ENCODE measurements around the gene RBM28.
"Not testable (repeated sequence)": the region's sequence is repeated elsewhere in the genome, so short reads cannot be mapped to it uniquely, and the experiment has no call there.

RBM28 gene

DNA sequence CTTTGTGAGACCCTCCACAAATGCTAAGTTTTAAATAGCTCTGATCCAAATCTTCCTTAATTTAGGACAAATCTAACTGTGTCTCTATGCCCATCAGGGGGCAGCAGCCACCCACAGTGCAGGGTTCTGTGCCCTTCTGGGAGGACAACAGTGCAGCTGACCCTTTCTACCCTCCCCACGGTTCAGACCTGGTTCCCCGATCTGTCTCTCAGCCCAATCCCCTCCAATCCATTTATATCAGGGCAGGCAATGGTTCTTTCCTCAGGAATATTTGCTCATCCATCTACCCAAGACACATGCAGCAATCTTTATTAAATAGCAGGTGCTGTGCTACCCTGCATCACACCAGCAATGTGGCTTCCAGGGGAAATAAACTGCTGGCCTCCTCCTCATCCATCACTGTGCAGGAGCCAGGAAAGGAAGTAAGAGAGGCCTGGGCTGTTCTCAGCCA lies 4.0 kb upstream of the RBM28 start:
- peak; percentile 76 for DNase-seq

DNA sequence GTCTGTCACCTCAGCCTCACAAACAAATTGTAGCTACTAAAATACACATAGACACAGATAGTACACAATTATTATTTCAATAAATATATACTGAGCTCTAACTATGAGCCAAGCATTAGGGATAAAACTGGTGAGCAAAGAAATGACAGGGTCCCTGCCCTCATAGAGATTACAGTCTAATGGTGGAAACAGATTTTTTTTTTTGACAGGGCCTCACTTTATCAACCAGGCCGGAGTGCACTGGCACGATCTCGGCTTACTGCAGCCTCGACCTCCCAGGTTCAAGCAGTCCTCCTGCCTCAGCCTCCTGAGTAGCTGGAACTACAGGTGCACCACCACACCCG lies 695 bp upstream of the RBM28 start:
- DNase-seq = no peak

DNA sequence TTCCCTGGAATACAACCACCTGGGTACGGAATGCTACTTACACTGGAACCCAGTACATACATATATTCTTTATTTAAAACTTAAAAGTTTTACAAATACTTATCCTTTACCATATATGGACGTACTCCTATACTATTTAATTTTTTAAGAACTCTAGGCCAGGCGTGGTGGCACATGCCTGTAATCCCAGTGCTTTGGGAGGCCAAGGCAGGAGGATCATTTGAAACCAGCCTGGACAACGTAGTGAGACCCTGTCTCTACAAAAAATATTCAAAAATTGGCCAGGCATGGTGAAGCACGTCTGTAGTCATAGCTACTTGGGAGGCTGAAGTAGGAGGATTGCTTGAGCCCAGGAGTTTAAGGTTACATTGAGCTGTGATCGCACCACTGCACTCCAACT lies 2.0 kb downstream of the RBM28 start:
- DNase-seq = no peak

DNA sequence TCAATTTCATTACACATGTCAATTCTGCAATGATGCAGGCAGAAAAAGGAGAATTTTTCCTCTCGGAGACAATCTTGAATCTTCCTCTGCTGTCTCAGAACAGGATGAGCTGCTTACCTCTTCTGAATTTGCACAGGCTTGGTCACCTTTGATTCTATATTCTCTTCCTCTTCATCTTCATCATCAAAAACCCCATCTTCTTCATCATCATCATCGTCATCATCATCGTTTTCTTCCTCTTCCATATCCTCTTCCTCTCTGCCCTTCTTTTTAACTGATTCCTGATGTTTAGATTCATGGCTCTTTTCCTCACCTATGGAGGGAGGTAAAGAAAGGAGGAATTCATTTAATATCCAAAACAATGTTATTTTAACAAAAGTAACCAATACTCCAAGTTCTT lies 8.0 kb downstream of the RBM28 start:
- DNase-seq = no peak

DNA sequence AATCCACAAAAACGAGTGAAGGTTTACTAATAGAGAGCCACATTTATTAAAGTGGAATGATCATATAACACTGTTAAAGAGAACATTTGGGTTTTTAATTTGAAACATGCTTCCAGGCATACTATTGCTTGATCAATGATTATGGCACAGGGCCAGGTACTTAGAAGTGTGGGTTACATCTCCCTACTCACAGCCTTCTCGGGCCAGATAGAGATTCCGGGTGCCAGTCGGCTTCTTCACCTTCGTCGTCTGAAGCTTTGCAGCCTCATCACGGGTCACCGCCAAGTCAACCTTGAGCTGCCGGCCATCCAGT lies 19.4 kb downstream of the RBM28 start:
- DNase-seq = no peak

DNA sequence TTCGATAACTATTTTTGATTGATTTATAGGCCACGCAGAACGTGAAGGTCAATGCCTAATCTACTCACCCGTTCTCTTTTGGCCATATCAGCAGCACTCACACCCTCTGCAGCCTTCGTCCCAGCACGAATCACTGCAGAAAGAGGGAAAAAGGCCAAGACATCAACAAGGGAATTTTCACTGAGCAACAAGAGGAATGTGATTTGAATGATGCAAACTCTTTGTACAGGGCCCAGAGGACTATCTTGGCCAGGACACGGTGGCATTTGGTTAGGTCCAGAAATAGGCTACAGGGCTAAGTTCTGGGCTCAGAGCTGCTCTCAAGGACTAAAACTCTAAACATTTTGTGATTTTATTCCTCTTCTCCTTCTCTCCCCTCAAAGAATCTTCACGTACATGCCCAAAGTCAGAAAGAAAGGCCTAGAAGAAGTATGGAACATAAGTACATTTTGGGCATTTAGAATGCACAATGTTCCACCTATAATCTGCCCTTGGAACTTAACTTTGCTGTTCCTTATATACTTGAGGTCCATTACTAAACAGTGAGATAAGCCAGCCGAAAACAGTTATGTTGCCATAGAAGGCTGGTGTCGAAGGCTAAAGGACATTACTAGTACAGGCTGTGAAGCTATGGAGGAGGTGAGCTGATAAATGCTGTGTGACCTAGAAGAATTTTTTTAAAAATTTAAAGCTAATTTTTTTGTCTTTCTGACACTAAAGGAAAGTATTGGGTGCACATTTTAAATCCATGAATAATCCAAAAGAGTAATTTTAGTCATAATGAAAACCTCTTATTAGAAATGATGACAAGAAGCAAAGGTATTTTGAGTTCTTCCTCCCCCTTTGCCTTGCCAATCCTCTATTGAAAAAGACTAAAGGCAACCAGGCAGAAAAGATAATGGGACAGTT lies 20.0 kb downstream of the RBM28 start:
- DNase-seq = no peak

DNA sequence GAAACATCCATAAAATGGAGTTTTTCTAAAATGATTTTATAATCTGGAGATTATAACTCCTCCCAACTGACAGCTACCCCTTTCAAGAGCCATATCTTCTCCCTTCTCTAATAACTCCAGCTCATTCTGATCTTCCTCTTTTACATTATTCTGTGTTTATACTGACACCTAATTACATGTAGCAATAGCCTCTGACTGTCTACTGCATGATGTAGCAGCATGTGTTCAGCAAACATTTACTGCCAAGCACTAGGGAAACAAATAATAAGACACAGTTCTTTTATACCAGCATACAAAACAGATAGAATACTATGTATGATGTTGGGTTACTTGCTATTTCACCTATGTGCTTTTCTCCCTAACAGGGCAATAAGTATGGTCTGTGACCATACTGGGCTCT lies 20.7 kb downstream of the RBM28 start:
- DNase-seq = no peak

DNA sequence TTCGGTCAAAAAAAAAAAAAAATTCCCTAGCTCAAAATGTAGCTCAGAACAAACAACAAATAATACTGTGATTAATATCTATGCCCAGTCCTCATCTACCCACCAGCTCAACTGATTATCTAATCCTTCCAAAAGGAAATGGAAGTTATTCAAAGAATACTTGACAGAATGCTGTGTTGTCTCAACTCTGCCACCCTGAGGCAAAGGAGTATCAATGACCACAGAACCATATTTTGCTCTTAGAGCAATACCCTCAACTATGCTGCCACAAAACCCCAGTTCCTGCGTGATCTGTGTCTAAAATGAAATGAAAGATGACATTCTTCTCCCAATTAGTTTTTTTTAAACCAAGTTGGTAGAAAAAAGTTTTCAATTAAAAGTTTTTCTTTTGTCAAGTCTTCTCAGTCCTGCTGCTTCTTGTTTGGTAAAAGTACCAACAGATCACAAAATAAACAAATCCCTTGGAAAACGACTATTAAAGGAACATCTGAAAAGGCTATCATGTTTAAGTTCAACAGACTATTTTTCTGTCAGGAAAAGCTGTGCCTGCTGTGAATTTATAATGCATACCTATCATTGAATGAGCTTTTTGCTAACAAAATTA lies 21.6 kb downstream of the RBM28 start:
- DNase-seq = peak; percentile 47

DNA sequence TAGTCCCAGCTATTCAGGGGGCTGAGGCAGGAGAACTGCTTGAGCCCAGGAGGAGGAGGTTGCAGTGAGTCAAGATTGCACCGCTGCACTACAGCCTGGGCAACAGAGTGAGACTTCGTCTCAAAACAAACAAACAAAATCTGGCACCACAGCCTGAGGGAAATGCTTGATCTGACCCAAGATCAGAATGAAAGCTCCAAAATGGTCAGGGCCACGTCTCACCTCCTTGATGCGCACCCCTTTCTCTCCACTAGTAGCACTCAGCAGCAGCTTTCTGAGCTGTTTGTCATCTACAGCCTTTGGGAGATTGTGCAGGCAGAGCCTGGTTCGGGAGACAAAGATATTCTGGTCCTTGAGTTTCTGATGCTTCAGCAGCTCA lies 22.7 kb downstream of the RBM28 start:
- DNase-seq = no peak

DNA sequence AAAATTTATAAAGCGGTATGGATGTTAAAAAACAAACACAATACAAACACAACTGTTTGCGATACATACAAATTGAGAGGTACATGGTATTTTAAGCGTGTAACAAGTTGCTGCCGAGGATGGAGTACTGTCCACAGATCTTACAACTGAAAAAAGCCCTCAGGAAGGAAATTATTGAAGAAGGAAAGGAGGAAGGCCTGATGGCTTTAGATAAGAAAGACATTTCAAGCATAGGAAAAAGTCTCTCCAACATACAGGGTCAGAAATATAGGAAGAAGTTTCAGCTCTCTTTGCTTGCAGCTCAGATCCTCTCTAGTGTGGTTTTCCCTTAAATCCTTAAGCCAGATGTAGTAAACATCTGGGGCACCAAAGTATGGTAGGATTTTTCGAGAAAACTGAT lies 25.0 kb downstream of the RBM28 start:
- no peak for DNase-seq

DNA sequence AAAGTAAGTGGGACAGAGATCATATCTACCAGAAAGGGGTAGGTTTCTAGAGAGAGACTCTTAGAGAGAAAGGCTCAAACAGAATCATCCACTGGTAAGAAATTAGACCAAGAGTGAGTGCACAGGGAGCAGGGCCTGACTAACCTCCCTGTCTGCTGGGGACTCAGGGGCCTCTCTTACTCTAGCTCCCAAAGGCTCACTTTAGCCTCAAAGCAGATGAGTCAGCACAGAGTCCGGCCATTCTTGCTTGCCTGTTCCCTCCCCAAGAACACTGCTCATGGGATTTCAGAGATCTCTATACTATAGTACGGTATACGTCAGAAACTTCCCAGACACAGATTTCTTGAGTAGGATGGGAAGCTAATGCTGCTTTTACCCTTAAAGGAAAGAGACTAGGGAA lies 32.7 kb downstream of the RBM28 start:
- no peak for DNase-seq

DNA sequence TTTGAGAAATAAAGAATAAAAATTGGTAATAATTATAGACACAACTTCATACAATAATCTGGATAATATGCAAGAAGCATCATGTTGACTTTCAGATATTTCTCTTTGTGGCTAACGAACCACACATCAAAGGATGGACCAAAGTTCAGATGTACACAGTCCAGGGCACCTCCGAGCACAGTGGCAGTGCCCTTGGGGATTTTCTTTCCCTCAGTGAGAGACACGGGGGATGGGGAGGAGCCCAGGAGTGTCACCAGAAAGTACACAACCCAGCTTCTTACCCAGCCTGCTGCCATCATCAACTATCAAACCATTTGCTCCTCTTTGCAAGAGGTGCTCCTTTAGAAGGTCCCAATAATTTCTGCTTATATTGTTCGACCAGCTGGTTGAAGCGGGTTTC lies 33.2 kb downstream of the RBM28 start:
- DNase-seq = no peak

DNA sequence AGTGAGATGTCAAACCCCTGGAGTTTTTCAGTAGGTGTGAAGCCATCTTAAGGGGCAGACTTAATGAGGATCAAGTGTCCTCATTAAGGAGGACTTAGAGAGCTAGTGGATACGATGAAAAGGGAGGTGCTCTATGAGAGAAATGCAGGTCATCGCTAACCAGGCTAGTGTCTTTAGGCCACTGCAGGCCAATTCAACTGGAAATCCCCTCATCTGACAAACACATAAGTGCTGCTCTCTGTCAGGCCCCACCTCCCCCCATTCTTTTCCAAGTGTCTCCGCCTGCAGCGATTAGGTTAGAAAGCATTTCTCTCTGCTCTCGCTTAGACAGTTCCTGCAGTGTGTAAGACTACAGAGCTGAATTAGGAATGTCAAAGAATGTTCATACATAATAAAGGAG lies 33.7 kb downstream of the RBM28 start:
- DNase-seq = no peak

DNA sequence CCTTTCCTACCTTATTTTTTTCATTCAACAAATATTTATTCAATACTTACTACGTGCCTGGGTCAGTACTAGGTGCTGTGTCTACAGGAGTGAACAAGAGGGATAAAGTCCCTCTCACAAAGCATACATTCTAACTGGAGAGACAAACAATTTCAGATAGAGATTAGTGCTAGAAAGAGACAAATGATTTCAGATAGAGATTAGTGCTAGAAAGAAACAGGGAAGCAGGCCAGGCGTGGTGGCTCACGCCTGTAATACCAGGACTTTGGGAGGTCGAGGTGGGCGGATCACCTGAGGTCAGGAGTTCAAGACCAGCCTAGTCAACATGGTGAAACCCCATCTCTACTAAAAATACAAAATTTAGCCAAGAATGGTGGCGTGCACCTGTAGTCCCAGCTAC lies 34.6 kb downstream of the RBM28 start:
- no peak for DNase-seq

DNA sequence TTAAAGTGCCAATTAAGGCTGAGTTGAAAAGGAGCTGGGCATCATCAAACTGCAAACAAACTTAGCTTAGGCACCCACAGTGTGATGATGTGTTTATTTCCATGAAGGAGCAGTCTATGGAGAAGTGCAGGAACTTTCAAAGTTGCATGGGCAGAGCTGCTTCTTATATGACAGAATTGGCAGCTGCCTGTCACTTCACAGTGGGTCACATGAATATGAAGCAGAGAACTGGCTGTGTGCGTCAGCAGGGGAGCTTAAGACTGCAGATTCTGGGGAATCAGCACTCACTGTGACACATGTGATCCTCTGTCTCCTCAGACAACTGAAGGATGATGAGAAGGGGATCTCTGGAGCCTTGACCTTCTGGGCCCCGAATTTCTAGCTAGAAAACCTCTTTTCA lies 36.6 kb downstream of the RBM28 start:
- peak; percentile 53 for DNase-seq

DNA sequence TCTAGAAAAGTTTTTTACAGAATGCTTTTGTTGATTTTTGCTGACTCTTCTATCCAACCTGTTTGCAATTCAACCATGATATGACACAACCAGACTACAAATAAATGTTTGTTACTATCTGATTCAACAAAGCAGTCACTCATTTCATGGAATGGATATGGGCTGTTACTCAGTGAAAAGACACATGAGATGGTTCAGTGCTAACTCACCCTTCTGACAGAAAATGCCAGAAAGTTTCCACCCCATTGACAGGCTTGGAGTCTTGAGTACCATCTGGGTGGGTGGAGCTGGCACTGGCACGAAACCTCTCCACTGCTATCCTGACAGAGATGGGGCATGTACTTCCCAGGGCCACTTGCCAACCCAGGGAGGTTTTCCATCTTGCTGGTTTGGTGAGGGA lies 39.5 kb downstream of the RBM28 start:
- no peak for DNase-seq

DNA sequence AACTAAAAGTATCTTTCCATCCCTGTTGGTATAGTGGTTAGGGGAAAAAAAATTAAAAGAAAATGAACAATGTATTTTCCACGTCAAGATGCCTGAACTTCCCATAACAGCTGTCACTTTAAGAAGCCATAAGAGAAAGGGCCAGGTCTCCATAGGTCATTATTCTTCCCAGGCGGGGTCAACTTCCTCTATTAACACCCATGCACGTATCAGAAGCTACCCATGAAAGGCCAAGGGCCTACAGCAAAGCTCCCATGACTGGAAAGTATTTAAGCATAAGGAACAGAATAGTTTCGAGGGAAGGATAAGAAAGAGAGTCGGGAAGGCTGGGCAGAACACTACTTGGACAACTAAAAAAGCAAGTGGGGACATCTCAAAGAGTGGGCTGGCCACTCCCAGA lies 40.1 kb downstream of the RBM28 start:
- DNase-seq = peak; percentile 25

DNA sequence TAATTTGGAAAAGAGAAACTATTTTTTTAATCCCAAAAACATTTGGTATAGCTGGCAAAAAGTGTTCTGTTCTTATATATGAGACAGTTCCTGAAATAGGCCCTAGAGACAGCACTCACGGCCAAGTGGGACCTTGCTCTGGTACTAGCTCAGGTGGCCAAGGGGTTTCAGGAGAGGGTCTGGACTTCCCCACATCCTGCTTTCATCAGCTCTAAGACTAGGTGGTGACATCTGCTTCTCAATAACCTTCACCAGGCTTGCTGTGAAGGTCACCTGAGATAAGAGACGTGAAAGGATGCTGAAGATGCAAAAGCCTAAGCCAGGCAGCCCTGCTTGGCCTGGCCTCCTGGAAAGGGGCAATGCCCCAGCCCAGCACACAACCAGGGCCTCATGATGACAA lies 40.6 kb downstream of the RBM28 start:
- DNase-seq = no peak

DNA sequence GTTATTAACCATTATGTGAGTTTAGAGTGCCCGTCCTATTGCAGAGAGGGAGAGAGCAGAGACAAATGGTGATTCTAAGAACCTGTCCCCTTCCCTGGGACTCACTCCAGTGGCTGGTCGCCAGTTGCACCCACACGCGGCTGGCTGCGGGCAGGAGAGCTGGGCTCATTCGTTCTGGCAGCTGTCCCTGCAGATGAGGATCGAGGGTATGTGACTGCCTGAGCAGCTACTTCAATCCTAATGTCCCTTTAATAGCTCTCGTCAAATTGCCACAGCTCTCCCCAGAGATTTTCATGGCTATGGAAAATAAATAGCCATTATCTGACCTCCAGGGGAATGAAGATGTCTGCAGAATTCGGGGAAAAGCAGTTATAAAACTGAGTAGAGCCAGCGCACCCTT lies 41.6 kb downstream of the RBM28 start:
- no peak for DNase-seq

DNA sequence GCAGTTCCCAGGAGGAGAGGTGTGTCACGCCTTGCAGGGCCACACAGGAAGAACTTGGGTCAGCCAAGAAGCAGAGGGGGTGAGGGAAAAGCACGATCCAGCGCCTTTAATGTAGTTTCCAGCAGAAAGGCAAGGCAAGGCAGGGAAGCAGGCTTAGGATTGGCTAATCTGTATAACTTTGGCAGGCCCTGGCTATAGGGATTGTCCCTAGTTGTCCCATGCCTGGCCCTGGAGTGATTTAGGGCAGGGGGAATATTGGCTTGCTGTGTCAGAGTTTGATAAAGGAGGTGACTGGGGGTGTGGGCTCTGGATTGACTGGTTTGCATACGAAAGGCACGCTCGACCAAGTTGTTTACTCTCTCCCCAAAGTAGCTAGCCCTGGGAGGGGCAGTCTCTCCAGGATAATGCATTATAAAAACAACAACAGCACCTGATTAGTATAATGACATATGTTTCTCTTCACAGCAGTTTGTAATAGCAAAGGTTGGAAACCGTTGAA lies 44.5 kb downstream of the RBM28 start:
- DNase-seq = no peak

DNA sequence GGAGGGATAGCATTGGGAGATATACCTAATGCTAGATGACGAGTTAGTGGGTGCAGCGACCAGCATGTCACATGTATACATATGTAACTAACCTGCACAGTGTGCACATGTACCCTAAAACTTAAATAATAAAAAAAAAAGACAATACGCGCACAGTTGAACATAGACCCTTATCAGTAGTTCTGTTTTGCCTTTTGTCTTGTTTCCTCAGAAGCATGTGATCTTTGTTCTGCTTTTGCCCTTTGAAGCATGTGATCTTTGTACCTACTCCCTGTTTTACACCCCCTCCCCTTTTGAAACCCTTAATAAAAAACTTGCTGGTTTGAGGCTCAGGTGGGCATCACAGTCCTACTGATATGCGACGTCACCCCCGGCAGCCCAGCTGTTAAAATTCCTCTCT lies 45.7 kb downstream of the RBM28 start:
- not testable (repeated sequence) for DNase-seq

DNA sequence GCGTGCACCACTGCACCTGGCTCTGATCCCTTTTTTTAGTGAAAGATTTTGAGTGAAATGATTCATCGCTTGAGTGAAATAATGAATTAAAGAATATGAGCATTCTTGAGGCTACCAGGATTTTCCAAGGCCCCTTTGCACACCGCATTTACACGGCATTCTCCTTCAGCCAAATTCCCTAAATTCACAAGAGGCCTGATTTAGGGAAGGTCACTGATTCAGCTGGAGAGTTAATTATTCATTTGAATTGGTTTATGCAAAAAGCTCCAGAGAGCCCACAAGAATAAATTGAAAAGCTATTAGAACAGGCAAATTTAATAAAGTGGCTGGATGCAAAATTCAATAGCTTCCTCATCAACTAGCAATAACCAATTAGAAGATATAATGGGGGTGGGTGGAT lies 56.2 kb downstream of the RBM28 start:
- no peak for DNase-seq

DNA sequence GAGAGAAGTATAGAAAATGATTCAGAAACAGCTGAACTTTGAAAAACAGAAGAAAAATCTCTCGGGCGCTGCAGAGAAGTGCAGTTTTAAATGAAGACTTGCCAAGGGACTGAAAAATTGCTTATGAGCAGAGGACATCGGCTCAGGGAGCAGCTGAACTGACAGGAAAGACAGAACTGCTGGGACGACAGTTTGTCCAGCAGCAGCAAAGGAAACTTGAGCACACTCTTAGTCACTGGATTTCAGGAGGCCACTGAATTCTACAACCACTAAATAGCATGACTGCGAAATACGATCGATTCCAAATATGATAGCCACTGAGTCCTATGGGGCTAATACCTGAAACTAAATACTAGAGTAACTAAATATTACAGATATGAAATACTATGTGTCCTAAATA lies 59.6 kb downstream of the RBM28 start:
- DNase-seq = no peak

DNA sequence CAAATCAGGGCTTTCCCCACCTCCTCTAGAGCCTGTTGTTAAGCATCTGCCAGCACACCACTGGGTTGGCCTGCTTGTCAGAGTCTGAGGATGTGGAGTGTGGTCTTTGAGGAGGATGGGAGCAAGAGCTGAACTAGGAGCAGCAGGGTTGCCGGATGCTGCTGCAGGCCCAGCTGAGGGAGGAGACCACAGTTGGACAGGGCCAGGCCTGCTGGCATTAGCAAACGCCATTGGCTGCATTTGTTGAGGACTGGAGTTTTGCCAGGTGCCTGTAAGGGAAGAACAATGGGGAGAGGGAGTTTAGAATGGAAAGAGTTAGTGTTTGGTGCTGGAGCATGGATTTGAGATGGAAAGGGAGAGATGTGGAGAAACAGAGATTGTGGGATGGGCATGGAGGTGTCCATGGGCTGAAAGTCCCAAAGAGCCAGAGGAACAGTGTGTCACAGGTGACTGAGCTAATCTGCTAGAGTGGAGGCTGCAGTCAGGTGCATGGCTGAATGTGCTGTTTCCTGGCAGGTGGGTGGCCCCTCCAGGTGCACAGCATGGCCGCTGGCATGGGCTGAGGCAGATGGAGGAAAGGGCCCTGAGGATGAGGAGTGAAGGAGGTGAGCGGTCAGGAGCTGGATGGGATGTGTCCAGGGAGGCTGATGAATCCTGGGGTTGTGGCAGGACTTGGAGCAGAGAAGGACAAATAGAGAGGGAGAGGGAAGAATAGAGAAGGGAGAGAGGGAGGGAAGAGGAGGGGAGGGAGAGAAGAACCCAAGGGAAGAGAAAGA lies 61.9 kb downstream of the RBM28 start:
- DNase-seq = no peak

Data from suppressor macrophage treated with lipopolysaccharide for 4 hours (primary cell).